CD14-positive monocyte (primary cell): Measurements from ENCODE around the gene ZDHHC9. TPM values are rescaled to one million over a fixed set of nuclear protein-coding genes. Genes with fewer than 3 reads are reported as not detected.

Experiments
- DNase-seq, 3 donors: peaks; one replicate each; pipeline ENCODE4 v3.0.0-alpha.2; 2011 to 2022
- H2AFZ ChIP-seq: 2 replicates; pipeline ENCODE4 v1.6.0; 2012; ENCODE audit warnings: mild to moderate bottlenecking, low read depth, low read length, inconsistent platforms; ENCODE audit not compliant: insufficient read depth, poor library complexity, severe bottlenecking
- H3K27ac ChIP-seq, 2 donors: 1 replicate in 1 of 2; 2 replicates in 1 of 2; pipeline ENCODE4 v1.5.1; 2012 to 2013; ENCODE audit warnings: low read length in 2 of 2, control low read depth in 1 of 2, inconsistent platforms in 1 of 2, low read depth in 1 of 2, mild to moderate bottlenecking in 1 of 2
- H3K27me3 ChIP-seq, 2 donors: one replicate each; pipeline versions ENCODE4 v1.6.0 to v1.6.1; 2011 to 2013; ENCODE audit warnings: low read length in 2 of 2; ENCODE audit not compliant: control insufficient read depth in 2 of 2, insufficient read depth in 2 of 2
- H3K36me3 ChIP-seq, 2 donors: replicated peaks in 1 of 2; 1 replicate in 1 of 2; 2 replicates in 1 of 2; pipeline versions ENCODE4 v1.5.1 to v1.6.1; 2012 to 2013; ENCODE audit warnings: low read length in 2 of 2, control low read depth in 1 of 2, inconsistent platforms in 1 of 2, mild to moderate bottlenecking in 1 of 2; ENCODE audit not compliant: insufficient read depth in 2 of 2, control insufficient read depth in 1 of 2
- H3K4me1 ChIP-seq, 2 donors: 1 replicate in 1 of 2; 2 replicates in 1 of 2; pipeline versions ENCODE4 v1.5.1 to v1.6.1; 2012 to 2013; ENCODE audit warnings: low read length in 2 of 2, control low read depth in 1 of 2, inconsistent platforms in 1 of 2, mild to moderate bottlenecking in 1 of 2, moderate library complexity in 1 of 2; ENCODE audit not compliant: insufficient read depth in 2 of 2, control insufficient read depth in 1 of 2
- H3K4me2 ChIP-seq: replicated peaks from 2 replicates; pipeline ENCODE3; 2012; ENCODE audit warnings: low read length, moderate library complexity, mild to moderate bottlenecking; ENCODE audit not compliant: poor library complexity, severe bottlenecking; ENCODE audit errors: extremely low read depth
- H3K4me3 ChIP-seq, 3 experiments: fragments of 200-600 bp in 1 of 3; sonication (generic) in 1 of 3; replicated peaks in 1 of 3; 1 replicate in 2 of 3; 2 replicates in 1 of 3; pipeline ENCODE4 v1.5.1; 2011 to 2013; ENCODE audit warnings: low read length in 3 of 3, mild to moderate bottlenecking in 3 of 3, control low read depth in 2 of 3, low read depth in 2 of 3, inconsistent platforms in 1 of 3, moderate library complexity in 1 of 3
- H3K79me2 ChIP-seq: 2 replicates; pipeline ENCODE4 v1.6.0; 2012; ENCODE audit warnings: mild to moderate bottlenecking, control low read depth, inconsistent platforms, low read length, moderate library complexity; ENCODE audit not compliant: insufficient read depth
- H3K9ac ChIP-seq: 2 replicates; pipeline ENCODE4 v1.6.0; 2017; ENCODE audit warnings: low read length, mild to moderate bottlenecking; ENCODE audit not compliant: insufficient read depth, poor library complexity, severe bottlenecking
- H3K9me3 ChIP-seq, 2 donors: replicated peaks in 1 of 2; 1 replicate in 1 of 2; 2 replicates in 1 of 2; pipeline versions ENCODE4 v1.5.1 to v1.6.1; 2012 to 2013; ENCODE audit warnings: low read length in 2 of 2, control low read depth in 1 of 2; ENCODE audit not compliant: control insufficient read depth in 1 of 2, insufficient read depth in 1 of 2
- H4K20me1 ChIP-seq: 2 replicates; pipeline ENCODE4 v1.6.0; 2012; ENCODE audit warnings: mild to moderate bottlenecking, low read length, control low read depth, moderate library complexity; ENCODE audit not compliant: insufficient read depth
- H3K27ac Mint-ChIP-seq, 7 donors: one replicate each; pipeline ENCODE4 v1.8.0; 2020; ENCODE audit warnings: mild to moderate bottlenecking in 7 of 7, mixed read lengths in 7 of 7, moderate library complexity in 6 of 7, inconsistent platforms in 2 of 7
- H3K27me3 Mint-ChIP-seq, 3 donors: one replicate each; pipeline ENCODE4 v1.8.0; 2021 to 2022; ENCODE audit warnings: low read depth in 3 of 3, mild to moderate bottlenecking in 3 of 3, mixed read lengths in 3 of 3, moderate library complexity in 3 of 3, inconsistent platforms in 1 of 3
- H3K36me3 Mint-ChIP-seq, 2 donors: one replicate each; pipeline ENCODE4 v1.8.0; 2020; ENCODE audit warnings: mixed read lengths in 2 of 2, inconsistent platforms in 1 of 2, mild to moderate bottlenecking in 1 of 2
- H3K4me1 Mint-ChIP-seq: one replicate; pipeline ENCODE4 v1.8.0; 2020; ENCODE audit warnings: mild to moderate bottlenecking, mixed read lengths
- H3K4me3 Mint-ChIP-seq, 2 donors: one replicate each; pipeline ENCODE4 v1.8.0; 2020; ENCODE audit warnings: mild to moderate bottlenecking in 2 of 2, mixed read lengths in 2 of 2, moderate library complexity in 1 of 2
- H3K9me3 Mint-ChIP-seq, 7 donors: one replicate each; pipeline ENCODE4 v1.8.0; 2020 to 2022; ENCODE audit warnings: mixed read lengths in 7 of 7, mild to moderate bottlenecking in 6 of 7, moderate library complexity in 6 of 7, inconsistent platforms in 2 of 7
- CTCF ChIP-seq: fragments of 200-600 bp; IDR thresholded peaks from one replicate; pipeline ENCODE4 v1.8.0; 2022; ENCODE audit warnings: antibody characterized with exemption, mild to moderate bottlenecking
- WGBS: methylation state at CpG from one replicate; pipeline ENCODE4 v1.1.5; 2013; ENCODE audit warnings: missing lambda C conversion rate; ENCODE audit not compliant: insufficient coverage; 5-methylcytosine and 5-hydroxymethylcytosine counted together
- intact Hi-C, 2 donors: fragments of 100-400 bp; cut with micrococcal nuclease; formaldehyde crosslinking; loops; one replicate each; pipeline versions ENCODE4 v1.15.0 to v1.15.1; 2023
- polyA plus RNA-seq, 3 donors: library from polyadenylated mRNA; depleted of rRNA in 1 of 3; unstranded in 2 of 3; stranded (reverse) in 1 of 3; fragments of 300-500 nt in 2 of 3; fragments of >200 nt in 1 of 3; fragmentation: Illumina TruSeq in 2 of 3; gene quantifications; 1 replicate in 2 of 3; 2 replicates in 1 of 3; pipeline ENCODE4 v1.2.3, GENCODE V29; 2012 to 2021

Gene ZDHHC9
- polyA plus RNA-seq, 3 donors, result 1.5 to 2.8 (median 2.7) TPM

- no peak for DNase-seq
- 100% methylated on average over 1 of the region's 5 CpGs for WGBS
- Mint-ChIP-seq H3K27me3 (peaks cover 0 to 3% (median 2%) of the 10 kb centered on the region in 3 donors), H3K36me3 (peaks cover 0 to 2% of the 10 kb centered on the region in 2 donors), H3K27ac (no peak overlapping the region), H3K4me3 (no peak overlapping the region), H3K4me1 (peaks cover 7% of the 10 kb centered on the region), H3K9me3 (no peaks in the 10 kb centered on the region)
- no peaks in the 10 kb centered on the region for H3K9me3 ChIP-seq
- no peaks in the 10 kb centered on the region for H4K20me1 ChIP-seq
- no peak overlapping the region for H3K9ac ChIP-seq
- H3K27me3 ChIP-seq, result no peaks in the 10 kb centered on the region
- no peaks in the 10 kb centered on the region for H3K79me2 ChIP-seq
- no peak overlapping the region for H2AFZ ChIP-seq
- H3K4me3 ChIP-seq, result no peak overlapping the region
- no peak overlapping the region for H3K4me2 ChIP-seq
- intact Hi-C loops, result no loop called here
- H3K4me1 ChIP-seq, result no peaks in the 10 kb centered on the region
- no peak overlapping the region for H3K27ac ChIP-seq
- no peaks in the 10 kb centered on the region for H3K36me3 ChIP-seq
- no peak for TF ChIP-seq CTCF
These were observed 10.3 kb downstream of the ZDHHC9 start for GRCh38 chrX:129833153-129833990.

GRCh38 chrX:129831091-129831885, 12.4 kb downstream of the ZDHHC9 start:
- Mint-ChIP-seq H3K36me3 (peaks cover 0 to 2% of the 10 kb centered on the region in 2 donors), H3K27ac (no peak overlapping the region), H3K9me3 (no peaks in the 10 kb centered on the region), H3K4me1 (peaks cover 7% of the 10 kb centered on the region), H3K4me3 (no peak overlapping the region), H3K27me3 (peaks cover 0 to 3% (median 2%) of the 10 kb centered on the region in 3 donors)
- Histone ChIP-seq H4K20me1 (no peaks in the 10 kb centered on the region), H3K4me1 (no peaks in the 10 kb centered on the region), H3K27me3 (no peaks in the 10 kb centered on the region), H3K9ac (no peak overlapping the region), H3K4me2 (no peak overlapping the region), H3K36me3 (no peaks in the 10 kb centered on the region), H3K27ac (no peak overlapping the region), H3K4me3 (no peak overlapping the region), H3K79me2 (no peaks in the 10 kb centered on the region), H2AFZ (no peak overlapping the region), H3K9me3 (no peaks in the 10 kb centered on the region)
- DNase-seq, result no peak
- intact Hi-C loops, result no loop called here
- TF ChIP-seq CTCF, result no peak
- WGBS, result 83% methylated on average over 2 of the region's 8 CpGs
